Ovary (tissue), 3 donors: Measurements from ENCODE around the gene BAHCC1.

ENCODE experiments used
- POLR2A ChIP-seq: fragments of 450-650 bp; IDR thresholded peaks from one replicate; pipeline ENCODE4 v1.6.1; 2017; ENCODE audit warnings: antibody characterized with exemption, mild to moderate bottlenecking, moderate library complexity
- TF ChIP-seq, protein P1 (sequence below), 3 donors: fragments of 450-650 bp in 2 of 3; fragments of 200-600 bp in 1 of 3; IDR thresholded peaks; one replicate each; pipeline versions ENCODE4 v1.5.1 to v1.8.0; 2016 to 2022; ENCODE audit warnings: antibody characterized with exemption in 3 of 3, mild to moderate bottlenecking in 1 of 3
- donor health status: DM: no; HTN: no; CAD: no.

DNA sequence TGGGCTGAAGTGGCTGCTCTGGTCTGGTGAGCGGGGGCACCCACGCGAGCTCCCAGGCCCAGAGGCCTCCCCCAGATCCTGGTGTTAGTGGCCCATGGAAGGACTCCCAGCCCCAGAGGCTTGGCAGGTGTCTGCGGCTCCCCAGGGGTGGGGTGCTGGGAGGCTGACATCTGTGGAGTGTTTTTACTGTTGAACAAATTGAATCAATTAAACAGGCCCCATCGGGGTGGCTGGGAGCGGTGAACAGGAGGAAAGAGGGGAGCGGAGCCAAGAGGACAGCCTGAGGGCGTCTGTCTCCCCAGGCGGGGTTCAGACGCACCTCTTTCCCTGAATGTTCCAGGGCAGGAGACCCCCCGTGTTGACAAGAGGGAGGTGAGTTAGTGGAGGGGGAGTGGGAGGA is 87.4 kb downstream of the BAHCC1 start:
- TF ChIP-seq POLR2A, result no peak
- TF ChIP-seq, protein P1, sequence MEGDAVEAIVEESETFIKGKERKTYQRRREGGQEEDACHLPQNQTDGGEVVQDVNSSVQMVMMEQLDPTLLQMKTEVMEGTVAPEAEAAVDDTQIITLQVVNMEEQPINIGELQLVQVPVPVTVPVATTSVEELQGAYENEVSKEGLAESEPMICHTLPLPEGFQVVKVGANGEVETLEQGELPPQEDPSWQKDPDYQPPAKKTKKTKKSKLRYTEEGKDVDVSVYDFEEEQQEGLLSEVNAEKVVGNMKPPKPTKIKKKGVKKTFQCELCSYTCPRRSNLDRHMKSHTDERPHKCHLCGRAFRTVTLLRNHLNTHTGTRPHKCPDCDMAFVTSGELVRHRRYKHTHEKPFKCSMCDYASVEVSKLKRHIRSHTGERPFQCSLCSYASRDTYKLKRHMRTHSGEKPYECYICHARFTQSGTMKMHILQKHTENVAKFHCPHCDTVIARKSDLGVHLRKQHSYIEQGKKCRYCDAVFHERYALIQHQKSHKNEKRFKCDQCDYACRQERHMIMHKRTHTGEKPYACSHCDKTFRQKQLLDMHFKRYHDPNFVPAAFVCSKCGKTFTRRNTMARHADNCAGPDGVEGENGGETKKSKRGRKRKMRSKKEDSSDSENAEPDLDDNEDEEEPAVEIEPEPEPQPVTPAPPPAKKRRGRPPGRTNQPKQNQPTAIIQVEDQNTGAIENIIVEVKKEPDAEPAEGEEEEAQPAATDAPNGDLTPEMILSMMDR (IDR thresholded peaks at IDR 0.05), result no peak
